MCF 10A (cell line): ENCODE measurements around the gene ACSL6. TPM values are rescaled to one million over a fixed set of nuclear protein-coding genes. Genes with fewer than 3 reads are reported as not detected.

Experiments used
- BruUV-seq: library from RNA; stranded (reverse); fragments of 400-500 nt; replicated peaks from 2 replicates; lab custom pipeline; 2021; lab: Mats Ljungman, UMichigan
- CTCF ChIA-PET: fragments of 300-600 bp; sonication (Branson Sonifier 250); formaldehyde crosslinking; extraction: SDS; loops from one replicate; lab custom pipeline; 2021; ENCODE audit warnings: antibody characterized with exemption, inconsistent platforms; lab: Yijun Ruan, JAX
- POLR2A ChIA-PET: fragments of 300-600, 350-650 bp; sonication (Branson Sonifier 250); formaldehyde crosslinking; extraction: SDS; loops from one replicate; lab custom pipeline; 2020; ENCODE audit warnings: antibody characterized with exemption, inconsistent platforms; lab: Yijun Ruan, JAX
- DNase-seq: peaks from one replicate; pipeline ENCODE4 v3.0.0-alpha.2; 2018; ENCODE audit not compliant: unreplicated experiment
- H3K27ac Mint-ChIP-seq: one replicate; pipeline ENCODE4 v1.8.0; 2022; ENCODE audit warnings: mild to moderate bottlenecking, low read depth, mixed read lengths; ENCODE audit not compliant: unreplicated experiment
- H3K27me3 Mint-ChIP-seq: one replicate; pipeline ENCODE4 v1.8.0; 2022; ENCODE audit warnings: mixed read lengths; ENCODE audit not compliant: insufficient read depth, unreplicated experiment
- H3K36me3 Mint-ChIP-seq: one replicate; pipeline ENCODE4 v1.8.0; 2022; ENCODE audit warnings: mild to moderate bottlenecking, moderate library complexity, mixed read lengths; ENCODE audit not compliant: insufficient read depth, unreplicated experiment
- H3K4me1 Mint-ChIP-seq: one replicate; pipeline ENCODE4 v1.8.0; 2022; ENCODE audit warnings: mixed read lengths; ENCODE audit not compliant: insufficient read depth, unreplicated experiment
- H3K4me3 Mint-ChIP-seq: one replicate; pipeline ENCODE4 v1.8.0; 2022; ENCODE audit warnings: mild to moderate bottlenecking, moderate library complexity, mixed read lengths; ENCODE audit not compliant: unreplicated experiment
- H3K9me3 Mint-ChIP-seq: one replicate; pipeline ENCODE4 v1.8.0; 2022; ENCODE audit warnings: mixed read lengths; ENCODE audit not compliant: unreplicated experiment
- intact Hi-C: fragments of 100-400 bp; cut with micrococcal nuclease; formaldehyde crosslinking; loops from 2 replicates; pipeline ENCODE4 v1.14.1; 2022
- total RNA-seq: library from RNA; stranded (reverse); gene quantifications from 2 replicates; pipeline ENCODE4 v1.2.3, GENCODE V29; 2022
- TF ChIP-seq, protein P1 (sequence below): fragments of 200-600 bp; IDR thresholded peaks from one replicate; pipeline ENCODE4 v1.8.0; 2022; ENCODE audit warnings: antibody characterized with exemption, mild to moderate bottlenecking; ENCODE audit not compliant: unreplicated experiment

ACSL6 gene
- total RNA-seq, 1 experiment from 2014 or later: not detected

DNA sequence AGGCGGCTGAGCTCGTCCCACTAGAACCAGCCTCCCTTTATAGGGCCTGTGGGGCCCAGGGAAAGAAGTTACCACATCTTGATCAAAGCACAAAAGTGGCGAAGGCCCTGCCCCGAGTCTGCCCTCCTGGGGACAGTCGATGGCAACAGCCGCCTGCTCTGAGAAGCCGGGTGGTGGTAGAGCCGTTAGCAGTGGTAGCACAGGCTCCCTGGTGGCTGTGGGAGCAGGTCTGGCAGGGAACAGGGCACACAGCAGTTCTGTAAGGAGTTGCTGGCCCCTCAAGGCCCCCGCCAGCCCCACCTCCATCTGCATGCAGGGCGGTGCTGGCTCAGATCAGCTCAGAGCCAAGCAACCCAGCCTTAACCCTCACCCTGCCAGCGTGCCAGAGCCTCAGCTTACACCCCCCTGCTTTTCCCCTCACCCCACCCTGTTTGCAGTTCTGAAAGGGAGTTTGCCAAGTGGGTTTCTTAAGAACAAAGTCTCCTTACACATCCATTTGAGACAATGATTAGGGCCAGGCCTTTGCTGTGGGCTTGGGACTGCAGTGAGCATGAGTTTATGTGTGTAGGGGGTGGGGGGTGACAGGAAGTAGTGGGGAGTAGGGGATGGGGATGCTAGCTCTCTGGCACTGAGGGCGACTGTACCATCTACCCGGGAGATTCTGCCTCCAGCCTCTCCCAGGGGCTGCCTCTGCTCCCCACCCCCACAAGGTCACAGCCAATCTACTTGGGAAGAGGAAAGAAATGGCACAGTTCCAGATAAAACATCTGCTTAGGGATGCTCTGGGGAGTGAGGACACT, 11.8 kb downstream of the ACSL6 start:
- ChIA-PET POLR2A (no interaction called here), CTCF (interaction anchor here (0.6 to 4.7 kb wide), 8 partner anchors 8 to 573 kb away, joined by 3 to 47 read pairs (median 4); no protein-coding TSS in a partner anchor)
- TF ChIP-seq, protein P1, sequence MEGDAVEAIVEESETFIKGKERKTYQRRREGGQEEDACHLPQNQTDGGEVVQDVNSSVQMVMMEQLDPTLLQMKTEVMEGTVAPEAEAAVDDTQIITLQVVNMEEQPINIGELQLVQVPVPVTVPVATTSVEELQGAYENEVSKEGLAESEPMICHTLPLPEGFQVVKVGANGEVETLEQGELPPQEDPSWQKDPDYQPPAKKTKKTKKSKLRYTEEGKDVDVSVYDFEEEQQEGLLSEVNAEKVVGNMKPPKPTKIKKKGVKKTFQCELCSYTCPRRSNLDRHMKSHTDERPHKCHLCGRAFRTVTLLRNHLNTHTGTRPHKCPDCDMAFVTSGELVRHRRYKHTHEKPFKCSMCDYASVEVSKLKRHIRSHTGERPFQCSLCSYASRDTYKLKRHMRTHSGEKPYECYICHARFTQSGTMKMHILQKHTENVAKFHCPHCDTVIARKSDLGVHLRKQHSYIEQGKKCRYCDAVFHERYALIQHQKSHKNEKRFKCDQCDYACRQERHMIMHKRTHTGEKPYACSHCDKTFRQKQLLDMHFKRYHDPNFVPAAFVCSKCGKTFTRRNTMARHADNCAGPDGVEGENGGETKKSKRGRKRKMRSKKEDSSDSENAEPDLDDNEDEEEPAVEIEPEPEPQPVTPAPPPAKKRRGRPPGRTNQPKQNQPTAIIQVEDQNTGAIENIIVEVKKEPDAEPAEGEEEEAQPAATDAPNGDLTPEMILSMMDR: no peak
- Mint-ChIP-seq H3K27ac (no peak overlapping the region), H3K27me3 (no peaks in the 10 kb centered on the region), H3K36me3 (no peaks in the 10 kb centered on the region), H3K4me1 (peaks cover 6% of the 10 kb centered on the region), H3K4me3 (no peak overlapping the region), H3K9me3 (no peaks in the 10 kb centered on the region)
- DNase-seq: no peak
- intact Hi-C loops: no loop called here
- BruUV-seq: no TSS peak

DNA sequence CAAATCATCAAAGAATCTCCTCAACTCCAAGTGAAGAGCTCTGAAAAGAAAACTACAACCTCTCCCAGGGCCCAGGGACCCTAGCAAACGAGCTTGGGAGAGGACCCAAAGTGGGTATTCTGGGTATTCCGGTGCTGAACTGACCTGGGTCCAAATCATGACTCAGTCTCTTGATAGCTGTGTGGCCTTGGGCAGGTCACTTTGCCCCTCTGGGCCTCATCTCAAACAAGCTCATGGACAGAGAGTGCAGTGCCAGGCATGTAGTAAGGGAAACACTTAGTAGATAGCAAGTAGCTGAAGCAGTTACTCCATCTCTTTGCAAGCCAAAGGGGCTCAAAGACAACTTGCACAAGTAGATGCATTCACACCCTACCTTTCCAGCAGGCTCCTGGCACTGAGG, 12.4 kb downstream of the ACSL6 start:
- Mint-ChIP-seq H3K36me3 (no peaks in the 10 kb centered on the region), H3K27me3 (no peaks in the 10 kb centered on the region), H3K9me3 (no peaks in the 10 kb centered on the region), H3K27ac (no peak overlapping the region), H3K4me3 (no peak overlapping the region), H3K4me1 (peaks cover 6% of the 10 kb centered on the region)
- DNase-seq: no peak
- ChIA-PET POLR2A (interaction anchor here (0.9 kb wide), 1 partner anchor 9 kb away, joined by 3 read pairs; no protein-coding TSS in a partner anchor), CTCF (interaction anchor here (0.6 to 4.7 kb wide), 7 partner anchors 9 to 574 kb away, joined by 3 to 47 read pairs (median 4); no protein-coding TSS in a partner anchor)
- TF ChIP-seq, protein P1: no peak
- no TSS peak for BruUV-seq
- intact Hi-C loops: no loop called here

- CTCF ChIA-PET: interaction anchor here (1.2 to 4.7 kb wide), 4 partner anchors 9 to 410 kb away, joined by 3 to 47 read pairs (median 4); no protein-coding TSS in a partner anchor
- no peak for DNase-seq
Measured at GRCh38 chr5:131998431-131999040, 12.9 kb downstream of the ACSL6 start.

More at GRCh38 chr5:131998431-131999040, 12.9 kb downstream of the ACSL6 start:
- Mint-ChIP-seq H3K9me3 (no peaks in the 10 kb centered on the region), H3K36me3 (no peaks in the 10 kb centered on the region), H3K4me3 (no peak overlapping the region), H3K27me3 (no peaks in the 10 kb centered on the region), H3K4me1 (peaks cover 6% of the 10 kb centered on the region), H3K27ac (no peak overlapping the region)
- intact Hi-C loops: no loop called here
- POLR2A ChIA-PET: interaction anchor here (0.9 kb wide), 1 partner anchor 9 kb away, joined by 3 read pairs; no protein-coding TSS in a partner anchor
- TF ChIP-seq, protein P1: no peak
- BruUV-seq: no TSS peak
